DMS79 treated with DMSO at 0.1 percent for 48 hours (cell line): ENCODE data around the gene CLSTN2.

ENCODE experiments used
- DNase-seq: peaks from one replicate; lab custom pipeline; 2025; lab: John Stamatoyannopoulos, UW

The CLSTN2 gene

DNA sequence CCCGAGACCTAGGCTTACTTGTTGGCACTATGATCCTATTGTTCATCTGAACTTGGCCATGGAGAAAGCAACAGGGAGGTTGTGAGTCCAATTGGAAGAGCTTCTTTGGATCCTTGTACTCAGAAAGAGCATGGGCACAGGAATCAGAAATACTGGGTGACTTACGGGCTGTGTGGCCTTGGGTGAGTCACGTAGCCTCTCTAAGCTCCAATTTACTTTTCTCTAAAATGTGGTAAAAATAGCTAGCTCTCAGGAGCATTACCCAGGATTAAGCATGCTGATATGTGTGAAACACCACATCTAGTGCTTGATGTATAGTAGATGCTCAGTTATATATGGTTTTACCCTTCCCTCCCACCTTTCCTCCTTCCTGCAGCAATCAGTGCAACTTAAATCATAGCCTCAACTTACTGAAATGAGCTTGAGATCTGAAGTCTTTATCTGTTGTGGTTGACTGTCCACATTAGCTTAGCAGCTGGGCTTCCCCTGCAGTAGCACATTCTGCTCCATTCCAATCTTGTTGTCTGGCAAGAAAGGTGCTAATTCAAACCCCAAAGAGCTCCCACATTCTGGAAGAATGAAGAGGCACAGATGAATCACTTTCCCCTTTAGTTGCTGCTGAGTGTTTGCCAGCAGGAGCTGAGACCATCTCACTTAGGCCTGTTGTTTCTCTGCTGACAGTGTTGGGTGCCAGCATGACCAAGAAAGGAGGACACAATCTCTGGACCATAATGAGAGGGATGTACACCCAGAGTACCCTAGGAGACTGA lies 443.8 kb downstream of the CLSTN2 start:
- DNase-seq = no peak

DNA sequence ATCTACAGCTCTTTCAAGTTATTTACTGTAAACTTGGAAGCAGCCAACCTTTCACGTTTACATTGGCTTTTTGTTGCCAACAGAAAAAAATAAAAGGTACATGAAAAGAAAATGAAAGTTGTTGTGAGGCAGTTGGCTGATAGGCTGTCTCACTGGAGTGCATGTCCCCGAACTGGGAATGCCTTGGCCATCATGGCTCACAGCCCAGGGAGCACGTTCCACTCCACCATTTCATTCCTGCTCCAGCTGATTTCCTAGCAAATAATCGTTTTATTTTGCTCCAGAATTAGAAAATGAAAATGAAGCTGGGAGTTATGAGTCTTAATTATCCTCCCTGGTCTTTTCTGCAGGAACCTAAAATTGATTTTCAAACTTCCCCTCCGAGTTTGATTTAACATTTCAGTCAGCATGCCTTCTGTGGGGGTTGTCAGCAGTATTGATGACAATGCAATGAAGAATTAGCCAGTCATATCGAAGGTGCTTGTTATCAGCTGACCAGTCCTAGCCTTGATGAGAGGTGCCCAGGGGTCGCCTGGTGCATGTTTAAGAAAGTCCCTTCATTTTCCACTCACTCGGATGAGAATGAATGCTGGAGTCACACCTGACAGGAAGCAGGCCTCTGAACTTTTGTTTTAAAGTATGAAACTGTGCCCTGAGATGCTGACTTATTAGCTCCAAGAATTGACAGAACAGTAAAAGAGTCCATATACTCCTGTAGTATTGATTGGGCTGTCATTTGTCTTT lies 449.2 kb downstream of the CLSTN2 start:
- DNase-seq = peak; percentile 42

GRCh38 chr3:140384876-140385275 lies 449.9 kb downstream of the CLSTN2 start:
- no peak for DNase-seq

DNA sequence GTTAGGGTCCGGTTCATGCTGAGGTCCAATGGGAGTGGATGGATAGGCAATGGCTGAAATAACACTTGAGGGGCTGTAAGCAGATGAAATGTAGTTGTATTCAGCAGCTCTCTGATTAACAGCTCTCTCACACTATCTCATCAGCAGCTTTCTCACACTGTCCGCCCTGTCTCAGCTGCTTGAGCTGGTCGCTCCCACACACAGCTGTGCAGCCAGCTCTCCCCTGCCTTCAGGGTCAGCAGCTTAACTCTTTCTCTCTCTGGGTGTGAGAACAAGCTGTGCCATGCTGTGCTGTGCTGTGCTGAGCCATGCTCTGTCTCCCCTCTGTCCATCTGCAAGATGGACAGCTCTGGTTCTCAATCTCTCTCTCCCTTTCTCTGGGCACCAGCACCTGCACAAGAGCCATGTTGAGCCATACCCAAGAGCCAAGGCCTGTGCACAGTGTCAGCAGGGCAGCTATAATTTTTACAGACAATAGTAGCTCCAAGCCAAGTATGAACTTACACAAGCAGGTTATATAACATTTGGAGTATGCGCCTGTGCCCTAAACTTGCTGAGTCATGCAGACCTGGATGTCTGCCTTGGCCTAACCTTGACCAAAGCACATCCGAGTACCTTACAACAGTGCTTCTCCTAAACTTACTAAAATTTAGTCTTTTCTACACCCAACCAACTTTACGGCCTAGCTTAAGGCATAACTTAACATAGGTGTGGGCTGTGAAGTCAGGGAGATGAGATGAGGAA lies 451.5 kb downstream of the CLSTN2 start:
- no peak for DNase-seq

DNA sequence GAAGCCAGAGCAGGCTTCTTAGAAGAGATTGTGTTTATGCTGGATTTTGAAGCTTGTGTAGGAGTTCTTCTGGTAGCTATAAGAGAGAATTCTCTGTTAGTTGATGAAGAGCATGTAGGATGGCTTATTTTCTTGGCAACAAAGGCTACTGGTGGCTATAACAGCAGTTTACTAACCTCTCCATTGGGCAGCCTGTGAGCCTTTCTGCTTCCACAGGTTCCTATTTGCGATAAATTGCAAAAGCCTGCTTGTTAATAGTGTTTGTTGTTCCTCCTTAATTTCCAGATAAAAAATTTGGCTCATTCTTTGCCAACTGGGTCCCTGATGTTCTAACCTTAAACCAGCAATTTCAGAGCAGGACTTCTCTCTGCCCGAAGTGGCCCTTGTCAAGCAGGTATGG lies 452.3 kb downstream of the CLSTN2 start:
- no peak for DNase-seq

GRCh38 chr3:140388202-140388922 lies 453.4 kb downstream of the CLSTN2 start:
- DNase-seq = peak; percentile 90

DNA sequence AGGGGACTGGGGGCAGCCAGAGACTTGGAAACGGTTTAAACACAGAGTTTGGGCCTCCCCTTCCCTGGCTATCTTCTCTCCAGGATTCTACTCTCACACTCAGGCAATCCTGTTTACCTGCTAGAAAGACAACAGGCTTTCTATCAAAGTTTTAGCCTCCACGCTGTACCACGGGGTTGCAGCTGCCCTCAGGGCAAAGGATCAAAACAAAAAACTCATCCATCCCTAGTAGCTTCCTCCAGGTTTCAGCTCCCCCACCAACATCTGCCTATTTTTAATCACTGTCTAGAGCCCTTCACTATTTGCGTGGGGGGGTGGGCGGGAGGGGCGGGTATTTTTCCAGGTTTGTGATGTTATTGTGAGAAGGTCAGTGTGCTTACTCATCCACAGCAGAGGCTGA lies 456.1 kb downstream of the CLSTN2 start:
- no peak for DNase-seq

DNA sequence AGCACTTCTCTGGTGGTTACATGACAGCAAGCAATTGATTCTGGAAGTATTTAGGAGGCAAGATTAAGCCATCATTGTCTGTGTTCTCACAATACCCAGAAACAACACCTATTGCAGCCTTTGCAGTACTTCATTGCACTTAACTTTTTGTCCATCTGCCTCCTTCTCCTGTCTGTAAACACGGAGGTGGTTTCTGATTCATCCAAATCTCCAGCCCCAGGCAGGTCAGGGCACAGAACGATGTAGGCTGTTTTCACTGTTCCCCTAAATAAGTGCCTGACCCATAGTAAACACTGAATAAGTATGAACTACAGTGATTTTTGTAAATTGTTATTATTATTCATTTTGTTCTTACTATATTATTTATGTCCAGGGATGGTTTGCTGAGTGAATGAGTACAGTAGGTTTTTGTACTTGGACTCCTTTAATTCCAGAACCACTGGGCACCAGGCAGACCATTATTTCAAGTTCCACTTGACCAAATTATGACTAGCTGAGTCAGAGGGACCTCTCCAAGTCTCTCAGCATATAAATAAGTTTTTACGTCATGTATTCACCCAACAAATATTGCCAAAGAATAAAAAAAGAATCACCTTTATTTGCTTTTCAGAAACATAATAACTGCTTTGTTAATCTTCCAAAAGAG lies 459.6 kb downstream of the CLSTN2 start:
- DNase-seq = no peak

GRCh38 chr3:140395134-140396075 lies 460.4 kb downstream of the CLSTN2 start:
- DNase-seq = no peak

DNA sequence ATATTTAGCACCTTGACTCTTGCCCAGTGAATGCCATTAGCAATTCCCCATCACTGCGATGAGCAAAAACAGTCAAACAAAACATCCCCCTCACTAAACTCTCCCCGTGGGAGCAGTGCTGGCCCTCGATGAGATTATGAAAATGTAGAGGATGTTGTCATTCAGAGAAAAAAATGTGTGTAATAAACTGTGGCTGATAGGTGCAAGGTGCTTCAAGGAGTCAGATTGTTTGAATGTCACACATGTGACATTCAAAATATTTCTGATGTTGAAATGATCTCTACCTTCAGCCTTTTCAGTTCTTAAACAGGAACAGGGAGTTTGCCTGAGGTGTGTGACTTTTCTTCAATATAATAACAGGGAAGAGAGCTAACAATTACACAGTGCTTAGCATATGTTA lies 461.1 kb downstream of the CLSTN2 start:
- DNase-seq = no peak

- DNase-seq = no peak
These were observed 462.9 kb downstream of the CLSTN2 start for GRCh38 chr3:140397847-140398246.

- DNase-seq = no peak
These were observed 463.4 kb downstream of the CLSTN2 start for GRCh38 chr3:140398387-140398786.

GRCh38 chr3:140399871-140400270 lies 464.9 kb downstream of the CLSTN2 start:
- no peak for DNase-seq

GRCh38 chr3:140403079-140403478 lies 468.1 kb downstream of the CLSTN2 start:
- peak; percentile 36 for DNase-seq

DNA sequence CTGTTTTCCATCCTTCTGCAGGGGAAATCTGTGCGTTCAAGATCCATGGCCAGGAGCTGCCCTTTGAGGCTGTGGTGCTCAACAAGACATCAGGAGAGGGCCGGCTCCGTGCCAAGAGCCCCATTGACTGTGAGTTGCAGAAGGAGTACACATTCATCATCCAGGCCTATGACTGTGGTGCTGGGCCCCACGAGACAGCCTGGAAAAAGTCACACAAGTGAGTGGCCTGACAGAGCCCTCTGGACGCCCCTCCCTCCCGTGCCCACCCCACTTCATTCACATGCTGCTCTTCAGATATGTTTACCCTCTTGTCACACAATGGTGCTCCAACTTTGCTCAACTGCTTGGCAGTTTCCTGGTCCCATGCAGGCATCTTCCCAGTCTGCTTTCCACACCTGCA lies 468.6 kb downstream of the CLSTN2 start:
- peak; percentile 95 for DNase-seq

DNA sequence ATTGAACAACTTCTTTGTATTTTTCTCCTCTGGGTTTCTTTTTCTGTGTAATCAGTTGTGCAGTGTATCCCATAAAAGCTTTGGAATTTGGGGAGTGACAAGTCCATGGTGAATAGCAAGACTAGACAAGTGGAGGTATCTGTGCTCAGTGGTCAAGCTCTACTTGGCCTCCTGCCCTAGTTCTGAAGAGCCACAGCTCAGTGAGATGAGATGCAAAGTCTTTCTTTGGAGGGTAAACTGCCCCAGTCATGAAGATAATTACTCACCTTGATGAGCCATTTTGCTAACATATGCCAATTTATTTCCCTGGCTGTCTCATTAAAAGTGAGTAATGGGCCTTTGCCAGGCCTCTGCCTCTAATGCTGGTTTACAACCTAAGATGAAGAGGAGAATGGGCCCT lies 471.7 kb downstream of the CLSTN2 start:
- no peak for DNase-seq

- no peak for DNase-seq
These were observed 473.3 kb downstream of the CLSTN2 start for GRCh38 chr3:140408252-140408651.

- peak; percentile 79 for DNase-seq
These were observed 481.7 kb downstream of the CLSTN2 start for GRCh38 chr3:140416666-140417065.

- no peak for DNase-seq
These were observed 485.8 kb downstream of the CLSTN2 start for GRCh38 chr3:140420621-140421357.

GRCh38 chr3:140421884-140422283 lies 486.9 kb downstream of the CLSTN2 start:
- no peak for DNase-seq
